ENCODE measurements around the gene DIABLO.

The DIABLO gene

GRCh38 chr12:122161682-122162081 lies 64.2 kb downstream of the DIABLO start:
- H3K9me3 ChIP-seq (ENCODE audit: low read depth, low read length): no peaks in the 10 kb centered on the region
- DNase-seq (ENCODE audit: low read depth, low spot score): no peak
- no peak overlapping the region for H3K27ac ChIP-seq
- no peaks in the 10 kb centered on the region for H3K36me3 ChIP-seq (ENCODE audit: insufficient read depth, low read length)
- no peak overlapping the region for H3K9ac ChIP-seq (ENCODE audit: insufficient read length)
- no peak overlapping the region for H3K4me3 ChIP-seq
- TF ChIP-seq EZH2 (IDR thresholded peaks at IDR 0.05) (no peak), POLR2AphosphoS5 (IDR thresholded peaks at IDR 0.05; ENCODE audit: borderline replicate concordance, low read depth, low read length) (no peak), FOXP2 (optimal IDR thresholded peaks at IDR 0.05; ENCODE audit: control extremely low read depth, extremely low read length, insufficient read depth) (no peak)

DNA sequence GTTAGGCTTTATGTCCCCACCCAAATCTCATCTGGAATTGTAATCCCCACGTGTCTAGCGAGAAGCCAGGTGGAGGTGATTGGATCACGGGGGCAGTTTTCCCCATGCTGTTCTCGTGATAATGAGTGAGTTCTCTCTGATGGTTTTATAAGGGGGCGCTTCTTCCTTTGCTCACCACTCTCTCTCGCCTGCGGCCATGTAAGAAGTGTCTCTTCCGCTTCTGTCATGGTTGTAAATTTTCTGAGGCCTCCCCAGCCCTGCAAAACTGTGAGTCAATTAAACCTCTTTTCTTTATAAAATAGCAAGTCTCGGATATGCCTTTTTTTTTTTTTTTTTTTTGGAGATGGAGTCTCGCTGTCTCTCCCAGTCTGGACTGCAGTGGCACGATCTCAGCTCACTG lies 65.1 kb downstream of the DIABLO start:
- TF ChIP-seq POLR2AphosphoS5 (IDR thresholded peaks at IDR 0.05; ENCODE audit: borderline replicate concordance, low read depth, low read length) (no peak), EZH2 (IDR thresholded peaks at IDR 0.05) (no peak), FOXP2 (optimal IDR thresholded peaks at IDR 0.05; ENCODE audit: control extremely low read depth, extremely low read length, insufficient read depth) (no peak)
- Histone ChIP-seq H3K9me3 (ENCODE audit: low read depth, low read length) (no peaks in the 10 kb centered on the region), H3K9ac (ENCODE audit: insufficient read length) (no peak overlapping the region), H3K27ac (no peak overlapping the region), H3K36me3 (ENCODE audit: insufficient read depth, low read length) (no peaks in the 10 kb centered on the region), H3K4me3 (no peak overlapping the region)
- DNase-seq (ENCODE audit: low read depth, low spot score): peak; percentile 62

DNA sequence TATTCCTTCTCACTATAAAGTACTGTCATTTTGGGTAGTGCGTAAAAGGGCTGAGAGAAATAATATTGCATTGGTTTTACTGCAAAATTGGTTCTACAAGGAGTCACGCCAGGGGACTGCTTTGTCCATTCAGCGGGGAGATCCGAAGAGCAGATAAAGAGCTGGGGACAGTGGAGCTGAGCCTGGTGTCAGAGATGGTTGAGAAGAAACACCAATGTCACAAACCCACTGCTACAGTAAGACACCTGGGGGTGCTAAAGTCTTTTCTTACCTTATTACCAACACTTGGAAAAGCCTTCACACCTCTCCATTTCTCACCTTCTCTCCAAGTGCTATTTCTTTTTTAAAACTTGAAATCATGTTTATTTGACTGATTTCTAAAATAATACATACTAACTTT lies 66.0 kb downstream of the DIABLO start:
- DNase-seq (ENCODE audit: low read depth, low spot score): no peak
- Histone ChIP-seq H3K9ac (ENCODE audit: insufficient read length) (no peak overlapping the region), H3K9me3 (ENCODE audit: low read depth, low read length) (no peaks in the 10 kb centered on the region), H3K36me3 (ENCODE audit: insufficient read depth, low read length) (no peaks in the 10 kb centered on the region), H3K27ac (no peak overlapping the region), H3K4me3 (no peak overlapping the region)
- no peak for TF ChIP-seq FOXP2 (optimal IDR thresholded peaks at IDR 0.05; ENCODE audit: control extremely low read depth, extremely low read length, insufficient read depth)
- TF ChIP-seq POLR2AphosphoS5 (IDR thresholded peaks at IDR 0.05; ENCODE audit: borderline replicate concordance, low read depth, low read length): no peak
- TF ChIP-seq EZH2 (IDR thresholded peaks at IDR 0.05): no peak

DNA sequence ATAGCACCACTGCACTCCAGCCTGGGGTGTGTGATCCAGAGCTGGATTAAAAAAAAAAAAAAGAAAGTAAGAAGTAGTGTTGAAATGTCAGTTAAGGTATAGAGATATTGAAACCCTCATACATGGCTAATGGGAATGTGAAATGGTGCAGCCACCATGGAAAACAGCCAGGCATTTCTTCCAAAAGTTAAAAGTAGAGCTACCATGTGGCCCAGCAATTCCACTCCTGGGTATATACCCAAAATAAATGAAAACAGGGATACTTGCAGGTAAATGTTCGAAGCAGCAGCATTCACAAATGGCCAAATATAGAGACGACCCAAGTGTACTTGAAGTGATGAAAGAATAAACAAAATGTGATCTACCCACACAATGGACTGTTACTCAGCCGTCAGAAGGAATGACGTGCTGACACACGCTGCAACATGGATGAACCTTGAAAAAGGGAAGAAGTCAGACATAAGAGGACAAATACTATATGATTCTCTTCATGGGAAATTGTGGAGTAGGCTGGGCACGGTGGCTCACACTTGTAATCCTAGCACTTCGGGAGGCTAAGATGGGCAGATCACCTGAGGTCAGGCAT lies 67.1 kb downstream of the DIABLO start:
- H3K9ac ChIP-seq (ENCODE audit: insufficient read length): no peak overlapping the region
- no peak overlapping the region for H3K4me3 ChIP-seq
- H3K9me3 ChIP-seq (ENCODE audit: low read depth, low read length): no peaks in the 10 kb centered on the region
- no peaks in the 10 kb centered on the region for H3K36me3 ChIP-seq (ENCODE audit: insufficient read depth, low read length)
- DNase-seq (ENCODE audit: low read depth, low spot score): no peak
- no peak overlapping the region for H3K27ac ChIP-seq
- TF ChIP-seq POLR2AphosphoS5 (IDR thresholded peaks at IDR 0.05; ENCODE audit: borderline replicate concordance, low read depth, low read length) (no peak), FOXP2 (optimal IDR thresholded peaks at IDR 0.05; ENCODE audit: control extremely low read depth, extremely low read length, insufficient read depth) (no peak), EZH2 (IDR thresholded peaks at IDR 0.05) (no peak)

All from SK-N-MC (cell line).